Measurements from ENCODE around the gene PARD3B. TPM values are rescaled to one million over a fixed set of nuclear protein-coding genes. Genes with fewer than 3 reads are reported as not detected.

The PARD3B gene
- total RNA-seq, 1 experiment from 2014 or later, result 10.1 TPM

DNA sequence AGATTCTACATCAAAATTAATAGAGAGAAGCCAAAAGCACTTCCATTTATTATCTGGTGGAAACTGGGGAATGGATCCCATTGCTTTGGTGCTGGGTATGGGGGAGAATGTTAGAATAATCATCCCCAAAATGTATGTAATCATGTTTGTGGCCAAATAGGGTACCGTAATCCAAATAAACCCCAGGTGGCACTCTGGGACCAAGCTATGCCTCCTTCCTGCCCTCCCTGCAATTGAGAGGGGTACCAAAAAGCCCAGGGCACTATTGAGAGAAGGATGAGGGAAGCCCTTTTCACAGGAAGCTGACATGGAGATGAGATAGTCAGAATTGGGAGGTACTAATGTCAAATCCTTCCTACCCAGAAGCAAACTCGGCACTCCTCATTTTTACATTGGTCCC is 1051.3 kb downstream of the PARD3B start:
- BruUV-seq (replicated peaks), result no TSS peak
- Mint-ChIP-seq H3K36me3 (ENCODE audit: insufficient read depth, unreplicated experiment) (no peaks in the 10 kb centered on the region), H3K4me1 (ENCODE audit: low read depth, unreplicated experiment) (no peaks in the 10 kb centered on the region), H3K27me3 (ENCODE audit: unreplicated experiment) (no peaks in the 10 kb centered on the region), H3K9me3 (ENCODE audit: low read depth, unreplicated experiment) (no peaks in the 10 kb centered on the region), H3K4me3 (ENCODE audit: low read depth, unreplicated experiment) (no peak overlapping the region), H3K27ac (ENCODE audit: unreplicated experiment) (no peak overlapping the region)
- TF ChIP-seq, protein P1, sequence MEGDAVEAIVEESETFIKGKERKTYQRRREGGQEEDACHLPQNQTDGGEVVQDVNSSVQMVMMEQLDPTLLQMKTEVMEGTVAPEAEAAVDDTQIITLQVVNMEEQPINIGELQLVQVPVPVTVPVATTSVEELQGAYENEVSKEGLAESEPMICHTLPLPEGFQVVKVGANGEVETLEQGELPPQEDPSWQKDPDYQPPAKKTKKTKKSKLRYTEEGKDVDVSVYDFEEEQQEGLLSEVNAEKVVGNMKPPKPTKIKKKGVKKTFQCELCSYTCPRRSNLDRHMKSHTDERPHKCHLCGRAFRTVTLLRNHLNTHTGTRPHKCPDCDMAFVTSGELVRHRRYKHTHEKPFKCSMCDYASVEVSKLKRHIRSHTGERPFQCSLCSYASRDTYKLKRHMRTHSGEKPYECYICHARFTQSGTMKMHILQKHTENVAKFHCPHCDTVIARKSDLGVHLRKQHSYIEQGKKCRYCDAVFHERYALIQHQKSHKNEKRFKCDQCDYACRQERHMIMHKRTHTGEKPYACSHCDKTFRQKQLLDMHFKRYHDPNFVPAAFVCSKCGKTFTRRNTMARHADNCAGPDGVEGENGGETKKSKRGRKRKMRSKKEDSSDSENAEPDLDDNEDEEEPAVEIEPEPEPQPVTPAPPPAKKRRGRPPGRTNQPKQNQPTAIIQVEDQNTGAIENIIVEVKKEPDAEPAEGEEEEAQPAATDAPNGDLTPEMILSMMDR (IDR thresholded peaks at IDR 0.05; ENCODE audit: unreplicated experiment), result no peak
- CTCF ChIA-PET, result interaction anchor here (1.0 kb wide), 1 partner anchor 672 kb away, joined by 3 read pairs; no protein-coding TSS in a partner anchor
- intact Hi-C loops (cut with micrococcal nuclease; ENCODE audit: unreplicated experiment), result no loop called here
- no peak for DNase-seq

DNA sequence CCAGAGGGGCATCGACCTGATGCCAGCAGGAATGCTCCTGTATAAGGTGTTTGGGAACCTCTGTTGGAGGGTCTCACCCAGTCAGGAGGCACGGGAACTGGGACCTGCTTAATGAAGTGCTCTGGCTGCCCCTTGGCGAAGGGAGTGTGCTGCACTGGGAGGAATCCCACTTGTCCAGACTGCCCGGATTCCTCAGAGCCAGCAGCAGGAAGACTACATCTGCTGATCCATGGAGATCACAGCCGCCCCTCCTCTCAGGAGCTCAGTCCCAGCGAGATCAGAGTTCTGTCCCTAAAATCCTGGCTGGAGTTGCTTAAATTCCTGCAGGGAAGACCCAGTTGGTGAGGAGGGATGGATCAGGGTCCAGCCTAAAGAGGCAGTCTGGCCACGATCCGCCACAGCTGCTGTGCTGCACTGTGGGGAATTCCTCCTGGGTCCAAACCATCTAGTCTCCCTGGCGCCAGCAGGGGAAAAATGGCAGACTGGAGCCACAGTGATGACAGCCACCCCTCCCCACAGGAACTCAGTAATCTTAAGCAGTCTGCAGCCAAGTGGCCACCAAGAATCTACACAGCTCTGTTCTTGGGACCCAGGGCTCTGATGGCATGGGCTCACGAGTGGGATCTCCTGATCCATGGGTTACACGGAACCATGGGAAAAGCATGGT is 1060.5 kb downstream of the PARD3B start:
- TF ChIP-seq, protein P1 (IDR thresholded peaks at IDR 0.05; ENCODE audit: unreplicated experiment), result no peak
- H3K27me3 Mint-ChIP-seq (ENCODE audit: unreplicated experiment), result peaks cover 23% of the 10 kb centered on the region
- no peak for DNase-seq
- no peaks in the 10 kb centered on the region for H3K36me3 Mint-ChIP-seq (ENCODE audit: insufficient read depth, unreplicated experiment)
- H3K9me3 Mint-ChIP-seq (ENCODE audit: low read depth, unreplicated experiment), result peaks cover 9% of the 10 kb centered on the region
- CTCF ChIA-PET, result no interaction called here
- H3K4me3 Mint-ChIP-seq (ENCODE audit: low read depth, unreplicated experiment), result no peak overlapping the region
- intact Hi-C loops (cut with micrococcal nuclease; ENCODE audit: unreplicated experiment), result no loop called here
- H3K27ac Mint-ChIP-seq (ENCODE audit: unreplicated experiment), result no peak overlapping the region
- BruUV-seq (replicated peaks), result no TSS peak
- no peaks in the 10 kb centered on the region for H3K4me1 Mint-ChIP-seq (ENCODE audit: low read depth, unreplicated experiment)

DNA sequence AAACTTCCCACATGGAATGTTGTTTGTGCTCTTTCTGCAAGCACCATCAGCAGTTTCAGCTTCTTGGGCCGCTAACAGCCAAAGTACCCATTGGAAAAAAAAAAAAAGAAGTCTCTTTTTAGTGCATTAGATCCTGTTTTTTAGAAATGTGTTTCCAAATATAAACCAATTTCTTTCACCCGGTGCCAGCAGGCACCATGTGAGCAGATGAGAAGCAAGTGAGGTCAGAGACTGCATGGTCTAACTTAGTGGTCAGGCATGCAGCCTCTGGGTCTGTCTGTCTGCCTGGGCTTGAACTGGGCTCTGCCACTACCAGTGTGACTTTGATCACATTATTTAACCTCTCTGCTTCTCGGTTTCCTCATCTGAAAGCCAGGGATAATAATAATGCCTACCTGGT is 1061.9 kb downstream of the PARD3B start:
- DNase-seq, result no peak
- no TSS peak for BruUV-seq (replicated peaks)
- Mint-ChIP-seq H3K4me3 (ENCODE audit: low read depth, unreplicated experiment) (no peak overlapping the region), H3K36me3 (ENCODE audit: insufficient read depth, unreplicated experiment) (no peaks in the 10 kb centered on the region), H3K4me1 (ENCODE audit: low read depth, unreplicated experiment) (no peaks in the 10 kb centered on the region), H3K27ac (ENCODE audit: unreplicated experiment) (no peak overlapping the region), H3K9me3 (ENCODE audit: low read depth, unreplicated experiment) (peaks cover 9% of the 10 kb centered on the region), H3K27me3 (ENCODE audit: unreplicated experiment) (peaks cover 29% of the 10 kb centered on the region)
- TF ChIP-seq, protein P1 (IDR thresholded peaks at IDR 0.05; ENCODE audit: unreplicated experiment), result no peak
- intact Hi-C loops (cut with micrococcal nuclease; ENCODE audit: unreplicated experiment), result no loop called here
- CTCF ChIA-PET, result interaction anchor here (0.5 kb wide), 1 partner anchor 334 kb away, joined by 3 read pairs; no protein-coding TSS in a partner anchor

DNA sequence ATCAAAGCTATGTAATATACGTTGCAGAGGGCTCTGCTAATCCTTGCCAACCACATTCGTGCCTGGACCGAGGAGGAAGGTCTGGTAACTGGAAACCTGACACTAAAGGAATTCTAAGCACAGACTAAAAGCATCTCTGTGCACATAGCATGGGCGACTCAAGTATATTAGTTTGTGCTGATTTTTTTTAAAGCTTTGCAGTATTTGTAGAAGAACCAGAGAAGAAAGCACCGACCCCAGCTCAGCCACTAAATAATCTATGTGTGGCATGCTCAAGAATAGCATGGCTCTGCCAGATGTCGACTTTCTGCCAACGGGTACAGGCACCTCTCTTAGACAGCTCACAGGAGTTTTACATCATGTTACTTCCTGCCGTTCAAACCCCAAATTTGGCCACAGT is 1063.8 kb downstream of the PARD3B start:
- CTCF ChIA-PET, result no interaction called here
- Mint-ChIP-seq H3K27me3 (ENCODE audit: unreplicated experiment) (peaks cover 29% of the 10 kb centered on the region), H3K4me3 (ENCODE audit: low read depth, unreplicated experiment) (no peak overlapping the region), H3K27ac (ENCODE audit: unreplicated experiment) (no peak overlapping the region), H3K36me3 (ENCODE audit: insufficient read depth, unreplicated experiment) (no peaks in the 10 kb centered on the region), H3K4me1 (ENCODE audit: low read depth, unreplicated experiment) (no peaks in the 10 kb centered on the region), H3K9me3 (ENCODE audit: low read depth, unreplicated experiment) (peaks cover 2% of the 10 kb centered on the region)
- intact Hi-C loops (cut with micrococcal nuclease; ENCODE audit: unreplicated experiment), result no loop called here
- no peak for DNase-seq
- no TSS peak for BruUV-seq (replicated peaks)
- TF ChIP-seq, protein P1 (IDR thresholded peaks at IDR 0.05; ENCODE audit: unreplicated experiment), result no peak
